ENCODE results near the gene ANP32E. TPM values are rescaled to one million over a fixed set of nuclear protein-coding genes. Genes with fewer than 3 reads are reported as not detected.

The ANP32E gene
- total and polyA plus RNA-seq, 9 of the 15 experiments (the other 6 are each of a cell fraction or from before 2014, with no cell fraction given) = 60.4 to 197 (median 104) TPM

DNA sequence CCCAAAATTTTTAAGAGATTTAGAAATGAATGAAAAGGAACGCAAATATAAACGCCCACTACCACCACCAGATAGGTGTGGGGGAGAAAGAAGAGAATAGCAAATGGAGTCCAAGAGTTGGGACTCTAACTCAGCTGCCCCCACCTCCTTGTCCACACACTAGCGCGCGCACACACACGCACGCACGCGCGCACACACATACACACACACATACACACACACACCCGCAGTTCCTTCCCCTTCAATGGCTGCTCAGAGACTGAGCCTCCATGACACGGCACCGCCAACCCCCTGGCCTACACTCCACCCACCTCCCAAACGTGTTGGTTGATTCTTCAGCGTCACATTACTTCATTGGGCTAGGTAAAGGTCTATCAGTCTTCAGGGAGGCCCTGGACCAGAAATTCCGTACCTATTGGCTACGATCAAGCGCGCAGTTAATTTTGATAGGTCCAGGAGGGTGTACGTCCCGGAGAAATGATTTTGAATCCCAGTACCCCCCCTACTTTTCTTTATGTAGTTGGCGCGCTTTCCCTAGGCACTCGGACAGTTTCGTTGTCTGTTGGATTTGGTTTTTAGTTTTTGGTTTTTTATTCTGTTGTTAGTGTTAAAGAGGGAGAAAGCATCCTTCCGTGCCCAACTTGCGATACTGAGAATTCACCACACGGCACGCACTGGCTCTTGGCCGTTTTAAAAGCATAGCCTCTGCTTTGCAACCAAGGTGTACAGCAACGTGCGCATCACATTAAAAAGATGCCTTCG, at the start of gene ANP32E (continued):
- TF ChIP-seq, protein P1, sequence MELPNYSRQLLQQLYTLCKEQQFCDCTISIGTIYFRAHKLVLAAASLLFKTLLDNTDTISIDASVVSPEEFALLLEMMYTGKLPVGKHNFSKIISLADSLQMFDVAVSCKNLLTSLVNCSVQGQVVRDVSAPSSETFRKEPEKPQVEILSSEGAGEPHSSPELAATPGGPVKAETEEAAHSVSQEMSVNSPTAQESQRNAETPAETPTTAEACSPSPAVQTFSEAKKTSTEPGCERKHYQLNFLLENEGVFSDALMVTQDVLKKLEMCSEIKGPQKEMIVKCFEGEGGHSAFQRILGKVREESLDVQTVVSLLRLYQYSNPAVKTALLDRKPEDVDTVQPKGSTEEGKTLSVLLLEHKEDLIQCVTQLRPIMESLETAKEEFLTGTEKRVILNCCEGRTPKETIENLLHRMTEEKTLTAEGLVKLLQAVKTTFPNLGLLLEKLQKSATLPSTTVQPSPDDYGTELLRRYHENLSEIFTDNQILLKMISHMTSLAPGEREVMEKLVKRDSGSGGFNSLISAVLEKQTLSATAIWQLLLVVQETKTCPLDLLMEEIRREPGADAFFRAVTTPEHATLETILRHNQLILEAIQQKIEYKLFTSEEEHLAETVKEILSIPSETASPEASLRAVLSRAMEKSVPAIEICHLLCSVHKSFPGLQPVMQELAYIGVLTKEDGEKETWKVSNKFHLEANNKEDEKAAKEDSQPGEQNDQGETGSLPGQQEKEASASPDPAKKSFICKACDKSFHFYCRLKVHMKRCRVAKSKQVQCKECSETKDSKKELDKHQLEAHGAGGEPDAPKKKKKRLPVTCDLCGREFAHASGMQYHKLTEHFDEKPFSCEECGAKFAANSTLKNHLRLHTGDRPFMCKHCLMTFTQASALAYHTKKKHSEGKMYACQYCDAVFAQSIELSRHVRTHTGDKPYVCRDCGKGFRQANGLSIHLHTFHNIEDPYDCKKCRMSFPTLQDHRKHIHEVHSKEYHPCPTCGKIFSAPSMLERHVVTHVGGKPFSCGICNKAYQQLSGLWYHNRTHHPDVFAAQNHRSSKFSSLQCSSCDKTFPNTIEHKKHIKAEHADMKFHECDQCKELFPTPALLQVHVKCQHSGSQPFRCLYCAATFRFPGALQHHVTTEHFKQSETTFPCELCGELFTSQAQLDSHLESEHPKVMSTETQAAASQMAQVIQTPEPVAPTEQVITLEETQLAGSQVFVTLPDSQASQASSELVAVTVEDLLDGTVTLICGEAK (IDR thresholded peaks at IDR 0.05) = 0 out of 2 replicates have a peak, but pooled peaks have one; percentile 57
- TF ChIP-seq, protein P1 (CRISPR knock-in tag; IDR thresholded peaks at IDR 0.05) = no peak
- TF ChIP-seq NCOA2 (IDR thresholded peaks at IDR 0.05; ENCODE audit: partially characterized antibody in 2 of 2) = no peak
- TF ChIP-seq, protein P2, sequence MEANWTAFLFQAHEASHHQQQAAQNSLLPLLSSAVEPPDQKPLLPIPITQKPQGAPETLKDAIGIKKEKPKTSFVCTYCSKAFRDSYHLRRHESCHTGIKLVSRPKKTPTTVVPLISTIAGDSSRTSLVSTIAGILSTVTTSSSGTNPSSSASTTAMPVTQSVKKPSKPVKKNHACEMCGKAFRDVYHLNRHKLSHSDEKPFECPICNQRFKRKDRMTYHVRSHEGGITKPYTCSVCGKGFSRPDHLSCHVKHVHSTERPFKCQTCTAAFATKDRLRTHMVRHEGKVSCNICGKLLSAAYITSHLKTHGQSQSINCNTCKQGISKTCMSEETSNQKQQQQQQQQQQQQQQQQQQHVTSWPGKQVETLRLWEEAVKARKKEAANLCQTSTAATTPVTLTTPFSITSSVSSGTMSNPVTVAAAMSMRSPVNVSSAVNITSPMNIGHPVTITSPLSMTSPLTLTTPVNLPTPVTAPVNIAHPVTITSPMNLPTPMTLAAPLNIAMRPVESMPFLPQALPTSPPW (CRISPR knock-in tag; IDR thresholded peaks at IDR 0.05) = peak; percentile 99
- no peak for TF ChIP-seq ETS2 (tag; IDR thresholded peaks at IDR 0.05; ENCODE audit: borderline replicate concordance, poor library complexity, severe bottlenecking)
- no peak for TF ChIP-seq U2AF1 (optimal IDR thresholded peaks at IDR 0.05; ENCODE audit: low read depth, low read length)
- TF ChIP-seq XRCC5 (IDR thresholded peaks at IDR 0.05; ENCODE audit: low read depth, low read length) = 0 out of 2 replicates have a peak, but pooled peaks have one; percentile 65
- TF ChIP-seq NFIC (IDR thresholded peaks at IDR 0.05) = peak; percentile 73
- 0 out of 4 replicates have a peak, but pooled peaks of 1 of the 2 experiments have one; percentile 56 for TF ChIP-seq KDM4B (IDR thresholded peaks at IDR 0.05; ENCODE audit: borderline replicate concordance in 2 of 2, low read depth in 1 of 2)
- peak; percentile 68; the same call in 1 of the 2 replicates for TF ChIP-seq ZNF584 (CRISPR knock-in tag; IDR thresholded peaks at IDR 0.05; ENCODE audit: low read depth)
- TF ChIP-seq TARDBP (IDR thresholded peaks at IDR 0.05) = 0 out of 2 replicates have a peak, but pooled peaks have one; percentile 17
- peak in 1 of 2 experiments; percentile 20; a peak in 1 of 4 replicates for TF ChIP-seq FOXA3 (CRISPR knock-in tag; conservative IDR thresholded peaks at IDR 0.05 in 1 of 2, IDR thresholded peaks at IDR 0.05 in 1 of 2)
- 0 out of 2 replicates have a peak, but pooled peaks have one; percentile 26 for TF ChIP-seq MTA2 (IDR thresholded peaks at IDR 0.05; ENCODE audit: low read depth)

Measured in K562 (cell line).